Measurements from ENCODE around the gene MLST8.

- TF ChIP-seq POLR2AphosphoS5 (IDR thresholded peaks at IDR 0.05; ENCODE audit: insufficient read depth, low read depth, low read length) (no peak), CTCF (IDR thresholded peaks at IDR 0.05; ENCODE audit: extremely low read depth in 1 of 2, insufficient read depth in 1 of 2, low read depth in 1 of 2, low read length in 2 of 2) (no peak), FOS (IDR thresholded peaks at IDR 0.05; ENCODE audit: borderline replicate concordance, insufficient read depth, low read length) (no peak), MYC (IDR thresholded peaks at IDR 0.05; ENCODE audit: low read depth, low read length) (no peak), EZH2 (IDR thresholded peaks at IDR 0.05; ENCODE audit: borderline replicate concordance, low read depth, low read length, severe bottlenecking) (no peak), MAX (IDR thresholded peaks at IDR 0.05; ENCODE audit: insufficient read depth, insufficient read length) (no peak), POLR2A (IDR thresholded peaks at IDR 0.05; ENCODE audit: low read depth, low read length) (no peak), JUN (IDR thresholded peaks at IDR 0.05; ENCODE audit: borderline replicate concordance, insufficient read depth, insufficient read length, low read depth) (no peak)
Observed at GRCh38 chr16:2162676-2163118, 42.6 kb upstream of the MLST8 start.

Data from endothelial cell of umbilical vein (primary cell).